GM10266 (cell line): ENCODE results near the gene PGAP2.
A peak's percentile ranks its signal among the peaks of the same experiment; 100 is the strongest.
"Not testable (repeated sequence)": the region's sequence is repeated elsewhere in the genome, so short reads cannot be mapped to it uniquely, and the experiment has no call there.

Source experiments
- DNase-seq: peaks from one replicate; pipeline ENCODE4 v3.0.0; 2012; ENCODE audit errors: extremely low spot score
- CTCF ChIP-seq: IDR thresholded peaks from 2 replicates; pipeline ENCODE4 v1.5.1; 2012; ENCODE audit warnings: mild to moderate bottlenecking, low read depth; ENCODE audit not compliant: control insufficient read depth, insufficient read depth; ENCODE audit errors: missing control alignments

The PGAP2 gene

GRCh38 chr11:3859373-3859881 lies 51.1 kb downstream of the PGAP2 start:
- DNase-seq = peak; percentile 74
- TF ChIP-seq CTCF = no peak

GRCh38 chr11:3860375-3860774 lies 52.0 kb downstream of the PGAP2 start:
- no peak for TF ChIP-seq CTCF
- no peak for DNase-seq

GRCh38 chr11:3860898-3861393 lies 52.6 kb downstream of the PGAP2 start:
- not testable (repeated sequence) for DNase-seq

GRCh38 chr11:3861683-3862082 lies 53.3 kb downstream of the PGAP2 start:
- no peak for DNase-seq

GRCh38 chr11:3865388-3866193 lies 57.2 kb downstream of the PGAP2 start:
- TF ChIP-seq CTCF = no peak
- DNase-seq = no peak

More at GRCh38 chr11:3861683-3862082, 53.3 kb downstream of the PGAP2 start:
- TF ChIP-seq CTCF = no peak

GRCh38 chr11:3866206-3866605 lies 57.8 kb downstream of the PGAP2 start:
- DNase-seq = no peak
- no peak for TF ChIP-seq CTCF

- no peak for DNase-seq
- no peak for TF ChIP-seq CTCF
Observed at GRCh38 chr11:3866836-3867208, 58.5 kb downstream of the PGAP2 start.
